Ovary (tissue), 3 donors: ENCODE results near the gene KRT28.

ENCODE experiments used
- EP300 ChIP-seq: sonication (generic); formaldehyde crosslinking; IDR thresholded peaks from one replicate; pipeline ENCODE4 v1.6.1; 2017; ENCODE audit warnings: antibody characterized with exemption
- TF ChIP-seq, protein P1 (sequence below), 3 donors: fragments of 450-650 bp in 2 of 3; fragments of 200-600 bp in 1 of 3; IDR thresholded peaks; one replicate each; pipeline versions ENCODE4 v1.5.1 to v1.8.0; 2016 to 2022; ENCODE audit warnings: antibody characterized with exemption in 3 of 3, mild to moderate bottlenecking in 1 of 3
- donor health status: DM: no; HTN: no; CAD: no.

DNA sequence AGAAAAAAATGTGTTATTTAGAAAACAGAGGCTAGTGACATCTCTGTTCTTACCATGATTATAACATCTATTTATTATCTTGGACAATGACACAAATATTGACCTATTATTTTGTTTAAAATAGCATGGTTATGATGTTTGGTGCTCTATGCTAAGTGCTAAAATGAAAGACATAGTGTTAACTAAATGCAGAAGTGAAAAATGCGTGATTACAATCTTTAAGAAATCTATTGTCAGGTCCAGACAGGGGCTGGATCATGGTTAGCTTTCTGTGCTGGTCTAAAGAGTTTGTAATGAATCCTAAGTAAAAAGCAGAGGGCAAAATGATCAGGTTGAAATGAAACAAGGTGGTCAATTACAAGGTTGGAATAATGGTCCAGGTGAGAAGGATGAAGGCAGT, 622 bp upstream of the KRT28 start:
- TF ChIP-seq, protein P1, sequence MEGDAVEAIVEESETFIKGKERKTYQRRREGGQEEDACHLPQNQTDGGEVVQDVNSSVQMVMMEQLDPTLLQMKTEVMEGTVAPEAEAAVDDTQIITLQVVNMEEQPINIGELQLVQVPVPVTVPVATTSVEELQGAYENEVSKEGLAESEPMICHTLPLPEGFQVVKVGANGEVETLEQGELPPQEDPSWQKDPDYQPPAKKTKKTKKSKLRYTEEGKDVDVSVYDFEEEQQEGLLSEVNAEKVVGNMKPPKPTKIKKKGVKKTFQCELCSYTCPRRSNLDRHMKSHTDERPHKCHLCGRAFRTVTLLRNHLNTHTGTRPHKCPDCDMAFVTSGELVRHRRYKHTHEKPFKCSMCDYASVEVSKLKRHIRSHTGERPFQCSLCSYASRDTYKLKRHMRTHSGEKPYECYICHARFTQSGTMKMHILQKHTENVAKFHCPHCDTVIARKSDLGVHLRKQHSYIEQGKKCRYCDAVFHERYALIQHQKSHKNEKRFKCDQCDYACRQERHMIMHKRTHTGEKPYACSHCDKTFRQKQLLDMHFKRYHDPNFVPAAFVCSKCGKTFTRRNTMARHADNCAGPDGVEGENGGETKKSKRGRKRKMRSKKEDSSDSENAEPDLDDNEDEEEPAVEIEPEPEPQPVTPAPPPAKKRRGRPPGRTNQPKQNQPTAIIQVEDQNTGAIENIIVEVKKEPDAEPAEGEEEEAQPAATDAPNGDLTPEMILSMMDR (IDR thresholded peaks at IDR 0.05), result no peak
- no peak for TF ChIP-seq EP300
